Measurements from ENCODE around the gene GANAB. TPM values are rescaled to one million over a fixed set of nuclear protein-coding genes. Genes with fewer than 3 reads are reported as not detected.

The GANAB gene
- total RNA-seq, 1 donor from 2014 or later = 359 TPM

DNA sequence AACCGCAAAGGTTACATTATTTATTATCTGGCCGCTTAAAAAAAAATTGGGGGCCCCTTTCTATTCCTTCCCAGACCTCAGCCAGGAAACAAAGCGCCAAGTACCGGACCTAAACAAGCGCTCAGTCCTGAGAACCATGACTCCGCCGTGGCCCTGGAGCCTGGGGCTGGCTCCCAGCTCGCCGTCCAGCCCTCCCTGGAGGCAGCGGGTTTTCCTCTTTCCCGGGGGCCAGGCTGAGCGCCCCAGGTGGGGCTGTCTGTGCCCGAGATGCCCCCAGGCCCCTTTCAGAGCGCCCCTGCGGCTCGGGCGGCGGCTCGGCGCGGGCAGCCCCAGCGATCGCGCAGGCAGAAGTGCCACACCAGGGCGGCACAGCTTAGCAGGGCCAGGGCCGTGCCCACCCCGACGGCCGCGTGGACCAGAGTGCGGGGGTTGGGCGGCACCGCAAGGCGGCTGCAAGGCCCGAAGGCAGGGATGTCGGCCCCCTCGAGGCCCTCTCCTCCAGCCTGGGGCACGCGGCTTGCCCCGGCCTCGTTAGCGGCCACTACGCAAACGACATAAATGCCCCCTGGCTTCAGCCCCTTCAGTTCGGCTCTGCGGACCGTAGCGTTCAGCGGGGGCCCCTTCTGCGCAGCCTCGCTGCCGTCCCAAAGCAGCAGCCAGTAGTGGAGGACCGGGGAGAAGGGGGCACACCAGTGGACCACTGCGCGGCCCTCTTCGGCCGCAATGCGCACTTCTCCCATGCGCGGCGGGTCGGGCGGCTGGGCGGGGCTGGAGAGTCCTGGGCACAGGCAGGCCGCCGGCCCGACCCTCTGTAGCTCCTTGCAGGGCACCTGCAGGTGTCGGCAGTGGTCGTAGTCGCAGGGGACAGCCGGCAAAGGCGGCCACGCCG lies 41.3 kb upstream of the GANAB start:
- peaks cover 5% of the 10 kb centered on the region for H3K36me3 Mint-ChIP-seq (ENCODE audit: low read depth)
- DNase-seq (ENCODE audit: low spot score) = no peak
- H3K27ac Mint-ChIP-seq (ENCODE audit: unreplicated experiment) = no peak overlapping the region
- no peaks in the 10 kb centered on the region for H3K9me3 Mint-ChIP-seq (ENCODE audit: low read depth)
- TF ChIP-seq, protein P1, sequence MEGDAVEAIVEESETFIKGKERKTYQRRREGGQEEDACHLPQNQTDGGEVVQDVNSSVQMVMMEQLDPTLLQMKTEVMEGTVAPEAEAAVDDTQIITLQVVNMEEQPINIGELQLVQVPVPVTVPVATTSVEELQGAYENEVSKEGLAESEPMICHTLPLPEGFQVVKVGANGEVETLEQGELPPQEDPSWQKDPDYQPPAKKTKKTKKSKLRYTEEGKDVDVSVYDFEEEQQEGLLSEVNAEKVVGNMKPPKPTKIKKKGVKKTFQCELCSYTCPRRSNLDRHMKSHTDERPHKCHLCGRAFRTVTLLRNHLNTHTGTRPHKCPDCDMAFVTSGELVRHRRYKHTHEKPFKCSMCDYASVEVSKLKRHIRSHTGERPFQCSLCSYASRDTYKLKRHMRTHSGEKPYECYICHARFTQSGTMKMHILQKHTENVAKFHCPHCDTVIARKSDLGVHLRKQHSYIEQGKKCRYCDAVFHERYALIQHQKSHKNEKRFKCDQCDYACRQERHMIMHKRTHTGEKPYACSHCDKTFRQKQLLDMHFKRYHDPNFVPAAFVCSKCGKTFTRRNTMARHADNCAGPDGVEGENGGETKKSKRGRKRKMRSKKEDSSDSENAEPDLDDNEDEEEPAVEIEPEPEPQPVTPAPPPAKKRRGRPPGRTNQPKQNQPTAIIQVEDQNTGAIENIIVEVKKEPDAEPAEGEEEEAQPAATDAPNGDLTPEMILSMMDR (IDR thresholded peaks at IDR 0.05) = no peak
- peaks cover 13% of the 10 kb centered on the region for H3K4me1 Mint-ChIP-seq (ENCODE audit: low read depth)
- no peaks in the 10 kb centered on the region for H3K27me3 Mint-ChIP-seq (ENCODE audit: low read depth)
- no peak overlapping the region for H3K4me3 Mint-ChIP-seq (ENCODE audit: unreplicated experiment)

DNA sequence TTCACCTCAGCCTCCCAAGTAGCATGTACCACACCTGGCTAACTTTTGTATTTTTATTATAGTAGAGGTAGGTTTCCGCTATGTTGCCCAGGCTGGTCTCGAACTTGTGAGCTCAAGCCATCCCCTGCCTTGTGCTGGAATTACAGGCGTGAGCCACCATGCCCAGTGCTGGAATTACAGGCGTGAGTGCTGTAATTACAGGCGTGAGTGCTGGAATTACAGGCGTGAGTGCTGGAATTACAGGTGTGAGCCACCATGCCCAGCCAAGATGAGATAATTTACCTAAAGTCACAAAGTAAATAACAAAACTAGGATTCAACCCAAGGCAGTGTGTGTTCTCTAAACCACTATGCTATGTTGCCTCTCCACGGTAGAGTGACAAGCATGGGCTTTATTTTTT lies 36.1 kb upstream of the GANAB start:
- no peaks in the 10 kb centered on the region for H3K9me3 Mint-ChIP-seq (ENCODE audit: low read depth)
- H3K4me3 Mint-ChIP-seq (ENCODE audit: unreplicated experiment) = no peak overlapping the region
- H3K4me1 Mint-ChIP-seq (ENCODE audit: low read depth) = peaks cover 26% of the 10 kb centered on the region
- peaks cover 3% of the 10 kb centered on the region for H3K36me3 Mint-ChIP-seq (ENCODE audit: low read depth)
- H3K27ac Mint-ChIP-seq (ENCODE audit: unreplicated experiment) = no peak overlapping the region
- H3K27me3 Mint-ChIP-seq (ENCODE audit: low read depth) = no peaks in the 10 kb centered on the region
- TF ChIP-seq, protein P1 (IDR thresholded peaks at IDR 0.05) = no peak
- DNase-seq (ENCODE audit: low spot score) = no peak

DNA sequence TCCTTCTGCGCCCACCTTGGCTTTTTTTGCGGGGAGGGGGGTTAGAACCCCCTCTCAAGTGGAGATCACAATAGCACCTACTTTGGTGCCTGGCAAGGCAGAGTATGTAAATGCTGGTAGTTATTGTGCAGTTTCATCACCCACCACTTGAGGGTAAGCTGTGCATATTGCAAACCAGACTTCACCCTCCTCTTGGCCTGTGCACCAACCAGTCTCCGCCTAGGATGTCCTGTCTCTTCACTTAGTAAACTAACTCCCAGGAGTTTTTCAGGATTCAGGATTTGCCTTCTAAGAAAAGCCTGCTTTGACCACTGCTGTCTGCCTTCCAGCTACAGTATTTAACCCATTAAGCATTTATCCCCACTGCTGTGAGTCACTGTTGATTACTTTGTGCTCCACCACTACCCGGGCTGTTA lies 34.4 kb upstream of the GANAB start:
- no peaks in the 10 kb centered on the region for H3K9me3 Mint-ChIP-seq (ENCODE audit: low read depth)
- TF ChIP-seq, protein P1 (IDR thresholded peaks at IDR 0.05) = peak; percentile 78
- DNase-seq (ENCODE audit: low spot score) = no peak
- H3K36me3 Mint-ChIP-seq (ENCODE audit: low read depth) = peaks cover 8% of the 10 kb centered on the region
- peak overlapping the region; percentile 90 for H3K27ac Mint-ChIP-seq (ENCODE audit: unreplicated experiment)
- no peaks in the 10 kb centered on the region for H3K27me3 Mint-ChIP-seq (ENCODE audit: low read depth)
- H3K4me3 Mint-ChIP-seq (ENCODE audit: unreplicated experiment) = no peak overlapping the region
- H3K4me1 Mint-ChIP-seq (ENCODE audit: low read depth) = peaks cover 35% of the 10 kb centered on the region

DNA sequence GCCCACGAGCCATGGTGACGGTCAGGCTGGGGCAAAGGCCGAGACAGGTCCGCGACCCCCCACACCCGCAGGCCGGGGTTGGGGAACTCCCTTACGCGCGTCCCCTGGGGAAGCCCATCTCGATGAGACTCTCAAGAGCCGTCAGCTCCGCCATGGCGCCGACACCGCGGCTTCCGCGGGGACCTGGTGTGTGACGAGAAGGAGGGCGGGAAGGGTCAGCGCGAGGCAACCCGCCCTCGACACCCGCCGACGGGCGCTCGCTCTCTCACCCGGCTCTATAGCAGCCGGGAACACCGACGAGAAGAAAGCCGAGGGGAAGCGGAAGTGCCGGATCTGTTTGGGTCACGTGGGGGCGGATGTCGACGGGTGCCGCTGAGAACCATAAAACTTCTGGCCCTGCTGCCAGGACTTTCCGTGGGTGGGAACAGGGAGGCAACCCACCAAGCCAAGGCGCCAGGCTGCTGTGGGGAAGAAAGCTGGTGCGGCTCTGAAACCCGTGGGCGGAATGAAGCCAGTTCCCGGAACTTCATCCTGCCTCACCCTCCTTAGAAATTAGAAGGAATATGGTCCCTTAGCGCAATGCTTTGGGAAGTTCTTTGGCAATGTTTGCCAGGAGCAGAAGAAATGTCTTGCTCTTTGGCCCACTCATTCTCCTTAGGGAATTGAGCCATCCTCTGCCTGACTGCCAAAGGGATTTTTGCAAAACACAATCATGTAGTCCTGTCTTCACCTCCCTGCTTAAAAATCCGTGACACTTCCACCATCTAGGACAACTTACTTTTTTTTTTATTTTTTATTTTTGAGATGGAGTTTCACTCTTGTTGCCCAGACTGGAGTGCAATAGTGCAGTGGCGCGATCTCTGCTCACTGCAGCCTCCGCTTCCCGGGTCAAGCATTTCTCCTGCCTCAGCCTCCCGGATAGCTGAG lies 32.6 kb upstream of the GANAB start, which contains the start of gene UBXN1:
UBXN1 (minus strand) TSS at position 304 of the 927 bp plus-strand sequence; CDS start at position 154, 150 bp downstream.
- DNase-seq (ENCODE audit: low spot score) = peak; percentile 94
- no peaks in the 10 kb centered on the region for H3K9me3 Mint-ChIP-seq (ENCODE audit: low read depth)
- peaks cover 10% of the 10 kb centered on the region for H3K36me3 Mint-ChIP-seq (ENCODE audit: low read depth)
- TF ChIP-seq, protein P1 (IDR thresholded peaks at IDR 0.05) = no peak
- H3K27ac Mint-ChIP-seq (ENCODE audit: unreplicated experiment) = peak within 1 kb of the TSS; percentile 98
- H3K27me3 Mint-ChIP-seq (ENCODE audit: low read depth) = no peaks in the 10 kb centered on the region
- peaks cover 35% of the 10 kb centered on the region for H3K4me1 Mint-ChIP-seq (ENCODE audit: low read depth)
- H3K4me3 Mint-ChIP-seq (ENCODE audit: unreplicated experiment) = peak within 1 kb of the TSS; percentile 84

DNA sequence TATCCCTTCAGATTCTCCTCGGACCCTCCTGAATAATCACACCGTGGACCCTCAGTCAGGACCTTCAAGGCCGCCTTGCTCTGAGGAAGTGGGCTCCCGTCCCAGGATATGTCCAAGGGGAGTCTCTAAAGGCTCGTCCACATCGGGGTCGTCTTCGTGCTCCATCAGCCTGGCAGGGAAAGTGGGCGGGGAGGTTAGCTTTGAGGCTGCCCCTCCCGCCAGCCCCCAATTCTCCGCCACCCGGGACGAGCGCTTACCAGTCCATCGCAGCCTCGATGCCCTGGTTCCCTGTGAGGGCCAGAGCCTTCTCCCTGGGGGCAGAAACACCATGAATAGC lies 32.0 kb upstream of the GANAB start:
- Mint-ChIP-seq H3K36me3 (ENCODE audit: low read depth) (peaks cover 10% of the 10 kb centered on the region), H3K27me3 (ENCODE audit: low read depth) (no peaks in the 10 kb centered on the region), H3K4me1 (ENCODE audit: low read depth) (peaks cover 35% of the 10 kb centered on the region), H3K9me3 (ENCODE audit: low read depth) (no peaks in the 10 kb centered on the region), H3K4me3 (ENCODE audit: unreplicated experiment) (peak overlapping the region; percentile 84), H3K27ac (ENCODE audit: unreplicated experiment) (peak overlapping the region; percentile 98)
- no peak for DNase-seq (ENCODE audit: low spot score)
- TF ChIP-seq, protein P1 (IDR thresholded peaks at IDR 0.05) = no peak
